ENCODE data around the gene HNF1B.
"Not testable (repeated sequence)": the region's sequence is repeated elsewhere in the genome, so short reads cannot be mapped to it uniquely, and the experiment has no call there.

HNF1B gene

DNA sequence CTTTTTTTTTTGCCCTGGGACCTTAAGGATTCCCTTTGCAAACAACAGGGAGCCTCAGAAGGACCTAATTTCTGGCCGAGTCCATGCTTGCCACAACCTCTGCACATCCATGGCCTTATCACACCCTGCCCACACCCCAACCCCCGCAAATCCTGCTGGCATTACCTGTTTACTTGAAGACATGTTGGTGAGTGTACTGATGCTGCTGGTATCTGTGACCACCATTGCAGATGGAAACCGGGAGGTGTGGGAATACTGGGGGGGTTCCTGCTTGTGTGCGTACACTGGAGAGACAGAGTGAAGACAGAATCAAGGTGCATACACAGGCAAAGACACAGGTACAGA is 46.0 kb downstream of the HNF1B start:
- DNase-seq: no peak

DNA sequence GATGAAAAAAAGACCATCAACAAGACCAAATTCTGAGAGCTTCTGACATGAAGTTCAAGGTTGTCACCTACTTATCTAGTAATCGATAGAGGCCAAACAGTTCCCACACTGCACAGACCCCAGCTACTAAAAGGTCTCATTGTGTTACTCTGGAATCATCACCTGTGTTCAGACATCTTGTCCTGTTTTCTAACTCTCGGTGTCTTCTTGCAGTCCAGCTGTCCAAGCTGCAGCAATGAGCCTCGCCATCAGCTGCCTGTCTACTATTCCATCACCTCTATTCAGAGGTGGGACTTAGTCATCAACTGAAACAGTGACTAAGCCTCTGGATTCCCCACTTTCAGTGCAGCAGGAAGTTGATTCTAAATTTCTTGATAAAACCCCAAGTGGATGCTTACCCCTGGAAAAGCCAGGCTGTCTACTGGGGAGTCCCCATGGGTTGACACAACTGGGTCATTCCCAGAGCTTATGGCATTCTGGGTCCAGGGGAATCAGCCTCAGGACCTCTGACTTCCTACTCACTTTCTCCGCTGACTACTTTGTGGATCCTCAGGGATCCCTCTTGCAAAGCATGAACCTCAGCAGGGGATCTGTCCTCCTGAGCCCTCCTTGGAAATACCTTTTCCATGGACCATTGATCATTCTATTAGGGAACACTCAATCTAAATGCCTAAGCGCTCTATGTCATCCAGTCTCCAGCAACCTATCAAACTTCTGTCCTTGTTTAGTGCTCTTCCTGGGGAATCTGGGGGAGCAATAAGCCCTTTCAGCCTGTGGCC is 46.5 kb downstream of the HNF1B start:
- no peak for DNase-seq

DNA sequence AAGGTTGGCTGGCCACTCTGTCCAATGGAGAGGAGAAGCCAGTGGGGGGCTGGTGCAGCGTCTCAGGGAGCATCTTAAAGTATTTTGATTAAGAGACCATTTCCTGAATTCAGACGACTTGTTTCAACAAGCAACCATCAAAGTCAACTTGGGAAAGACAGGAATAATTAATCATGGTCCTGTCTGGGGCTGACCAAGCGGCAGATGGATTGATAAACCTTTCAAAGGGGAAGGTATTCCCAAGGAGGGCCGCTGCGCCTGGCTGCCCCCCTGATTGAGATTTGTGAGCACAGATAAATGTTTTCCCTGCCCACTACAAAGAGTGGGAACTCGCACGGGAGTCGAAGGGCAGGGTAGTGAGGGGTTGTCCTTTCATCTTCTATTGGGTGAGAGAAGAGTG is 47.5 kb downstream of the HNF1B start:
- no peak for DNase-seq

DNA sequence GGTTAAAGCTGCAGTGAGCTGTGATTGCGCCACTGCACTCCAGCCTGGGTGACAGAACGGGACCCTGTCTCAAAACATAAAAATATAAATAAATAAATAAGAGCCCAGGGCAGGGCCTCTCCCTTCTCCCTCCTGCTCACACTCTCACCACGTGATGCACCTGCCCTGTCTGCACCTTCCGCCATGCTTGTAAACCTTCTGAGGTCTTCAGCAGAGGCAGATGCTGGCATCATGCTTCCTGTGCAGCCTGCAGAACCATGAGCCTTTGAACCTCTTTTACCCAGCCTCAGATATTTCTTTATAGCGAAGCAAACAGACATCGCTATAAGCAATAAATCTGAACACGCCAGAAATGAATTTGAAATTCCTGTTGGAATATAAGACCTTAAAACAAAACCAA is 48.5 kb downstream of the HNF1B start:
- DNase-seq: no peak

DNA sequence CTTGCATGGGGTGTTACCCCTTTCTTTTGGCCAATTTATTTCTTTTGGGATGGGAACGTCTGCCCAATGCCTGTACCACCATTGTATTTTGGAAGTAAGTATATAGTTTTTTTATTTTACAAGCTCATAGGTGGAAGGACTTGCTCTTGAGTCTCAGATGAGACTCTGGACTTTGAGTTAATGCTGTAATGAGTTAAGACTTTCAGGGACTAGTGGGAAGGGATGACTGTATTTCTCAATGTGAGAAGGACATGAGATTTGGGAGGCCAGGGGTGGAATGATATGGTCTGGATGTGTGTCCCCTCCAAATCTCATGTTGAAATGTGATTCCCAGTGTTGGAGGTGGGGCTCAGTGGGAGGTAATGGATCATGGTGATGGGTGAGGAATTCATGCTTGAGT is 49.1 kb downstream of the HNF1B start:
- DNase-seq: no peak

DNA sequence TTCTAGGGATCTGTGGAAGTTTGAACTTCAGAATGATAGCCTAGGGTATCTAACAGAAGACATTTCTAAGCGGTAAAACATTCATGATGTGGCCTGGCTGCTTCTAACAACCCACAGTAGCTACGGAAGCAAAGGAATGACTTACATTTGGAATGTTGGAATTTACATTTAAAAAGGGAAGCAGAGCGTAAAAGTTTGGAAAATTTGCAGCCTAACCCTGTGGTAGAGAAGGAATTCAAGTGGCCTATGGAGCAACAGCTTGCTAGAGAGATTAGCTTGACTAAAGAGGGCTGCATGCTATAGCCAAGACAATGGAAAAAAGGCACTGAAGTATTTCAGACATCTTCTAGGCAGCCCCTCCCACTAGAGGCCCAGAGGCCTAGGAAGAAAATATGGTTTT is 50.1 kb downstream of the HNF1B start:
- no peak for DNase-seq

DNA sequence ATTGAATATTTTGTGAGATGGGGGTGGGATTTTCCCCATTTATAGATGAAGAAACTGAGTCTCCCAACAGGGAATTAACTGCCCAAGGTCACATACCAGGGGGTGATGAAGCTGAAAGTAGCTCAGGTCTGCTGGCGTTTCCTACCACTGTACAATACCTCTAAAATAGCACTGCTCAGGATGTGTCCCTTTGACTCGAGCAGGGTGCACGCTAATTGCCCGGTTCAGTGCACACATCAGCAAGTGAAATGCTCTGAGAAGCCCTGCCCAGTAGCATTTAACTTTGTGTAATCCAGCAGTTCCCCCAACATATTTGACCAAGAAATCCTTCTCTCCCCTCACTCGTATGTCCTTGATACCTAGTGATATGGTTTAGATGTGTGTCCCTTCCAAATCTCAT is 51.5 kb downstream of the HNF1B start:
- no peak for DNase-seq

DNA sequence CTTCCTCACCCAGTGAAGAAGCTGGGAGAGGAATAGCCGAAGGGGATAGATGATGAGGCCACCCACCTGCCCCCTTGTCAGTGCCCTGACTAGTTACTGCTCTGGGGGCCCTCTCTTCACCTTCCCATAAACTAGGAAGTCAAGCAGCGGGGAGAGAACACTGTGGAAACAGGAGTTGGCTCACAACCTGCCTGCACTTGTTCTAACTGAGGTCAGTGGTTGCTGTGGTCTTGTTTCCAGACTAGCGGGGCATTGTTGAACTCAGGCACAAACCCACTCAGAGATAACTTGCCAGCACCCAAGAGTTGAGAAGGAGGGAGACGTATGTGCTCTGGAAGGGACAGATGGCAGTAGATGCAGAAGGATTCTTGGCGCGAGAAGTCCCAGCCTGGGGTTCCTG is 53.1 kb downstream of the HNF1B start:
- no peak for DNase-seq

DNA sequence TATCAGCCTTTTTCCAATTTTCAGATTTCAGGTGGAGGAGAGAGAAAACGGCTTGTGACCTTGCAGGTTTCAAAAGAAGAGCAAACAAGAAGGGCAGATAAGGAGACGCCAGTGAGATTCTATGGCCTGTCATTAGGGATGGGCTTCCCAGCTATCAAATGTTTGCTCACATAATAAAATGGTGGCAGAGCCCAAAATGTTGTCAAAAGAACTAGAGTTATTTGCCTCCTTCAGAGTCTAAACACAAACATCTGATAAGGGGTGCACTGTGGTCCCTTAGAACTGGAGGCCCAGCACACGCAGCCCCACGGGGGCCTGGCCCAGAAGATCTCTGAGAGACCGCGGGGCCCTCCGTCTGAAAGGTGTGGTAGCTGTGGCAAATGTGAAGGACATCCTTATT is 55.5 kb downstream of the HNF1B start:
- DNase-seq: no peak

DNA sequence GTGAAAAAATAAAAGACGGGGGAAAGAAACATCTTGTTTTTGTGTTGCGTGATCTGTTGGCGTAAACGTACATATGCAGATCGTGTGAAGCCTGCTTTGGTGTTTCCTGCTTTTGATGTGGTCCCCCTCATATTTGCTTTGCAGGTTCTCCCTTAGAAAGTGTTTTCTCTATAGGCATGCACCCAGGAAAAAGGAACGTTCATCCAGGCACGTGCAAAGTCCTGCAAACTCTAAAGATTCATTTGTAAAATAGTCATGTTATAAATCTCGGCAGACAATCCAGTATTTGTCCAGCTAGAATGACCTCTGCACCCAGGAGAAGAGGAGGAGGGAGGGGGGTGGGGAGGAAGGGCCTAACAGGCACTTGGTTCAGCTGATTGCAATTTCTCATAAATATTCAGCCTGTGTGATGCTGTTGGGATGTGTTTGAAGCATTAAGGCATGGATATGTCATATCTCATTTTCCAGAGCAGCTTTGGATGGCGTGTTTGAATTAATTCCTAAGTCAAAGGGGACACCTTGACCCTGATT is 61.3 kb downstream of the HNF1B start:
- no peak for DNase-seq

DNA sequence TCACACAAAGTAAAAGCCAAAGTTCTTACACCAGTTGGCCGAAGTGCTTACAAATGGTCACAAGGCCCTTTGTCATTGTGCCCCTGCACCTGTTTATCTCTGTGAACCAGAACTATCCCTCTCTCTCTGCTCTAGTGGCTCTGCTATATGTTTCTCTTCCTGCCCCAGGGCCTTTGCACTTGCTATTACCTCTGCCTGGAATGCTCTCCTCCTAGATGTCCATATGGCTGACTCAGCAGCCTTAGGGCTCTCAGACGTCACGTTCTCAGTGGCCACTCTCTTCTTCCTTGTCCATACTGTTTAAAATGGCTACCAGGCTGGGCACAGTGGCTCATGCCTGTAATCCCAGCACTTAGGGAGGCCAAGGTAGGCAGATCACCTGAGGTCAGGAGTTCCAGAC is 62.9 kb downstream of the HNF1B start:
- no peak for DNase-seq

DNA sequence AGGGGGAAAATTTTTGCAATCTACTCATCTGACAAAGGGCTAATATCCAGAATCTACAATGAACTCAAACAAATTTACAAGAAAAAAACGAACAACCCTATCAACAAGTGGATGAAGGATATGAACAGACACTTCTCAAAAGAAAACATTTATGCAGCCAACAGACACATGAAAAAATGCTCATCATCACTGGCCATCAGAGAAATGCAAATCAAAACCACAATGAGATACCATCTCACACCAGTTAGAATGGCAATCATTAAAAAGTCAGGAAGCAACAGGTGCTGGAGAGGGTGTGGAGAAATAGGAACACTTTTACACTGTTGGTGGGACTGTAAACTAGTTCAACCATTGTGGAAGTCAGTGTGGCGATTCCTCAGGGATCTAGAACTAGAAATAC is 64.9 kb downstream of the HNF1B start:
- DNase-seq: not testable (repeated sequence)

DNA sequence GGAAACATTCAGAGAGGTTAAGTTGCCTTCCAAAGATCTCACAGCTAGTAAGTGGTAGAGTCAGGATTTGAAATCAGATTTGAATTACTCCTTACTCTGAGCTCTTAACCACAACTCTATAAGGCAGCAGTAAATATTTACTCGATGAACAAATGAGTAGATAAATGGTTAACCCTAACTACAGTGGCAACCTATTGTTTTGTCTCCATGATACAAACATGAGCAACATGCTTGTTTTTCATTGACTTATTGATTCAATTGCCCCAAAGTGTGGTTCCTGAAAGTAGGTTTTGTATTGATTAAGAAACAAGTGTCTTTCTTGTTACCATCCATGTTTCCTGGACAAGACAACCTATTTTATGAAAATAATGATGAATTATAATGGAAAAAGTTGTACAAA is 66.8 kb downstream of the HNF1B start:
- DNase-seq: no peak

DNA sequence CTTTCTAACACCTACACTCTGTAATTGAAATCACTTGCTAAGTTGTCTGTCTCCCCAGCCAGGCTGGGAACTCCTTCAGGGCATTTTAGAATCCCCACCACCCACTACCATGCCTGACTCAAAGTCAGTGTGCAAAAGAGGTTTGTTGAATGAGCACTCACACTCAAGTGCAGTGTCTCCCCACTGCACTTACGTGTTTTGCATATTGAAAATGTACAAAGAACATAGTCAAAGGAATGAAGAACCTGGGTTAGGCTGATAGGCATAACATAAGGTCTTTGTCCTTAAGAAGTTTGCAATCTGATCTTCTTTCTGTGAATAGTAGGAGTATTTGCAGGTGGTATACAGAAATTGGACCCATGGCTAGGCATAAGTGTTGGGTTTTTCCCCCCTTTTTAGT is 67.8 kb downstream of the HNF1B start:
- DNase-seq: no peak

DNA sequence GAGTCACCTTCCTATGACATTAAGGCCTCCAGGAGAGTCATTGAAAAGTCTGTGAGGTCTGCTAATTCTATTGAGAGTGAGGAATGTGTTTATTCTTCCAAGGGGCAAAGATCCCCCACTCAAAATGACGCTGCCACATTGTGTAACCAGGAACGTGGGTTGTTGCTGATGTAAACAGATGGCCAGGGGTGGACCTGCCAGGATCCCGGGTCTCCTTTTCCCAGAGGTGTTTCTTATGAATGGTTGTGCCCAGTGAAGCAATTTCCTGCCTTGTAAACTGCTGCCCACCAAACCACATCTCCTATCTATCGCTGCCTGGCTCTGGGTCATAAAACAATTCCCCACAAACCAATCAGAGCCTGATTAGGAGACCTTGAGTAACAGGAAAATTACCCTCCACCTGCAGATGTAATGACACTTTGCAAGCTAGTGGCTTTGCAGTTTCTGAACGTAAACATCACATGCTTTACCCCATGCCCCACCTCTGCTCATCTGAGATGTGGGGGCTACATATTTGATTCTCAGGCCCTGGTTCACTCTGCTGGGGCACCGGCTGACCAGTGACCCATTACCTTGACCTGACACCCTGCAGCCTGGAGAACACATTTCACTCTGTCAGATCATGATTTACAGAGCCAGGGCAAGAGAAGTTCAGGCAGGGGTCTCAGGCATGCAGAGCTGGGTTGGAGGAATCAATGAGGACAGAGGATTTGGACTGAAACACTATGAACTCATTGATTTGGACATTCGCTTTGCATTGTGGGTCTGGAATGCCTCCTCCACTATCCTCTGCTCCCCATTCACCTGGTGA is 68.5 kb downstream of the HNF1B start:
- no peak for DNase-seq

DNA sequence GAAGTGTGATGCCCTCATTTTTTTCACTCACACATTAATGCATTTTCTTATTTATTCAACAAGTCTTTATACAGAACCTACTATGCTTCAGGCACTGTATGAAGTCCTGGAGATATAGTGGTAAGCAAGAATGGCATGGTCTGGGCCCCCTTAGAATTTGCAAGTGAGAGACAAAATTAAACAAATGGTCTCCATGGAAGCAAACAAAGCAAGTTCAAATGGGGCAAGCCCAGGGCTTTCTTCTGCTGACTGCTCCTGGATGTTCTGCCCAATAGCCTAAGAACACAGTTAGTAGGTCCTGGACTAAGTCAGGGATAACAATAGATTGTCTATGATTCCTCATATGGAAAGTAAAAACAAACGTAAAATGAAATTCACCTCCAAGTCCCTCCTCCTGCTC is 70.3 kb downstream of the HNF1B start:
- DNase-seq: no peak

DNA sequence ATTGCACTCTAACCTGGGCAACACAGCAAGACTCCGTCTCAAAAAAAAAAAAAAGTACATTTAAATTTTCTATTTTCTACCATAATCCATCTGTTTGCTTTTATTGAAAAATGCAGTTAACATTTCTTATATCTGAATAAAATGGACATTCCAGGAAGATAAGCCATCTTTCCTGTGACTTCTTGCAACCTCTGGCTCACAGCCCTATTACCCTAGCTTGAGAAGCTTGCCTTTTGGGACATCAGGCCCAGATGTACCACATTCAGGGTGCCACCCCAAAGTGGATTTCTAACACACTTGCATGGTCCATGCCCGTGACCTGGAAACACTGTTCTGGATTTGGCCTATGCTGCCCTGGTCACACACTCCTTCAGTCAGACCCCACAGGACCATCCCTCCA is 71.5 kb downstream of the HNF1B start:
- no peak for DNase-seq

DNA sequence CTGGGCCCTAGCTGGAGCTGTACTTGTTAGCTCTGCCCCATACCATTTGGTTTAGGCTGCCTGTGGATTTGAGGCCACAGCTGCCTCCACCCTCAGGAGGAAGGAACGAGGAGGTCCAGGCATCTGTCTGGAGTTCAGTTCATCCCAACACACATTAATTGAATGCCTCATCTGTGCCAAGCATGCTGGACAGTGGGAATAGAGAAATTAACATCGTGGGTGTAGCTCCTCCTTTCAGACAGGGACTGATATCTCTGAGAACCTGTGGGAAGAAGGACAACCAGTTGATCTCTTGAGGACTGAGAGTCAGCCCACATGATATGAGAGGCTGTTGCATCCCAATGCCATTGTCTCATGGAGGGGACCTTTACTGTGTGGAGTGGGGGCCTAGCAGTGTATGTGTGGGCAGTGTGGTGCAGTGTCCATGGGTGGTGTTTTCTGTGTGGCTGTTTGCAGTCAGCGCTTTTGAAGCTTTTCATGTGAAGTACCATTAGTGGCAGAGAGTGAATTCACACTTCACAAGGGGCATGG is 72.2 kb downstream of the HNF1B start:
- no peak for DNase-seq

DNA sequence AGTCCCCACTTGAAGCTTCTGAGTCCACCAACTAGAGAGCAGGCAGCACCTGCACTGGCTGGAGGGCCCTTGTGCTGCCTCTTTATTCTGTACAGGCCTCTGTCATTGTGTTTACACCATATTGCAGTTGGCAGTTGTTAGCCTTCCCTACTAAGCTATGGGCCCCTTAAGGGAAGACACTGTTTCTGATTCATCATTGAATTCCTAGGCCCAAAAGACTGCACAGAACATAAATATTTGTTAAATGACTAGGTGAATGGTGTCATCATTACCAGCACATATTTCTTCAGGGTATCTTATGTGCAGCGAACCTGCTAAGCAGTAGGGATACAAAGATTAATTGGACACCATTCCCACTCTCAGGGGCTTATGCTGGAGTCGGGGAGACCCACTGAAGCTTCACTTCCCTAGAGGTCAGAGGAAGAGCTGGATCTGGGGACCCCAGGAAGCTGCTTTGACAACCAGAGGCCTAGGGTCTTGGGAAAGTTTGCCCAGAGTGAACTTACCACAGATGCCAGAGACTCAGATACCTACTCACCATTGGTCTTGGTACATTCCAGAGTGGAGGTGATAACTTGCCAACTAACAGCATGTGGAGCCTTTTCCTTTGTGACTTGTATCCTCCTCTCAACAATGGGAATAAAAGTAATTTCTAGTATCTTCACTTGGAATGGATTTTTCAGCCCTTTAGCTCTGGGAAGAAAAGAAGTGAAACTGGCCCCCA is 72.9 kb downstream of the HNF1B start:
- DNase-seq: no peak

DNA sequence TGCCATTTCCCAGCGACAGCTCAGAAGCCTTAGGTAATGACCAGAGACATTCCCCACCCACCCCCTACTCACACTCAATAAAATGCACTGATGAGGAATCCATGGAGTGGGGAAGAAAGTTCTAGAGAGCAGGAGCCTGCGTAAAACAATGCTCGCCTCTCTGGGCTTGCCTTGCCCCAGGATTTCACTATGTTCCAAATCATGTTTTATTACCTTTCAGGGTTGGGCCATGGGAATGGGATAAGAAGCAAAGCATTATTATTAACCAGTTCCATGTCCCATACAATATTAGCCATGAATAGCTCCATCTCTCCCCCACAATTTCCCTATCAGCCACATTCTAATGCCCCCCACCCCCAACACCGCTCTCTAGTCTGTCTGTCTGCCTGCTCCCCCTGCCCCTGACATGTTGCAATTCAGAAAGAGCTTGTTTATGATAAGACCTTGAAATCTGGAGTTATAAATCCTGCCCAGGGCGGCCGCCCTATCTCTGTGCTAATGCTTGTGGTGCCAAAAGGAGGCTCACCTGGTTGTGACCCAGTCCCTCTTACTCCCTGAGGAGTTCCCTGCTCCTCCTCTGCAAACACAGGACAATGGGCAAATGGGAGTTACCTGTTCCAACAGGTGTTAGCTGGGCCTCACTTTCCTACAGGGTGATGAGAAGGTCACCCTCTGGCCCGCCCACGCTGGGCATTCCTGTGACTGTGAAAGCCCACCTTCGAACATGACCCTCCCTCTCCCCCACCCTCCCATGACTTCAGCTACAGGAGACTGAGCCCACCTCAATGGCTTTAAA is 73.6 kb downstream of the HNF1B start:
- DNase-seq: no peak

DNA sequence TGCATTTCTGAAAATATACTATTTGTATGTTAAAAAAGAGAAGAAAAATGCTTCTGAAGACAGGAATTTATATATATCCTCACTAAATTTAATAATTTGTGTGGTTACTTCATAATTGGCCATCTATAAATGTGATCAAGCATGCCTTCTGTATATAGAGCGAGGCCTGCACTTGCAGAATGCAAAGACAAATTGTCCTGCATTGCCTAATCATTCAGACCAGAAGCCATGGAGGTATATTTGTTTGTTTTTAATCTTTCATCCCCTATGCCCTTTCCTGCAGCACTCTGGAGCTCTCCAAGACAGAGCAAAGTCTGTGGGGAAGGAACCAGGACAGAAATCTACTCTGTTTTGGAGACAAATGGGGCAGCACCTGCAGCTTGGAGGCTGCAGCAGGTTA is 77.8 kb downstream of the HNF1B start:
- DNase-seq: no peak

DNA sequence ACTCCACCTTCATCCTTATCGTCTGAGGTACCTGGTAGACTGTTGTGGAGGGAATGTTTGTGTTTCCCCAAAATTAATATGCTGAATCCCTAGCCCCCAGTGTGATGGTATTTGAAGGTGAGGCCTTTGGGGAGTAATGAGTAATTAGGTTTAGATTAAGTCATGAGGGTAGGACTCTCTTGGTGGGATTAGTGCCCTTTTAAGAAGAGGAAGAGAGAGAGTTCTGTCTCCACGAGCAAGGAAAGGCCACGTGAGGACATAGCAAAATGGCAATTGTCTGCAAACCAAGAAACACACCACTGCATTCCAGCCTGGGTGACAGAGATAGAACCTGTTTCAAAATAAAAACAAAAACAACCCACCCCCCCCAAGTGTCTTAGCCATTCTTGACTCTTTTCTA is 80.6 kb downstream of the HNF1B start:
- no peak for DNase-seq

DNA sequence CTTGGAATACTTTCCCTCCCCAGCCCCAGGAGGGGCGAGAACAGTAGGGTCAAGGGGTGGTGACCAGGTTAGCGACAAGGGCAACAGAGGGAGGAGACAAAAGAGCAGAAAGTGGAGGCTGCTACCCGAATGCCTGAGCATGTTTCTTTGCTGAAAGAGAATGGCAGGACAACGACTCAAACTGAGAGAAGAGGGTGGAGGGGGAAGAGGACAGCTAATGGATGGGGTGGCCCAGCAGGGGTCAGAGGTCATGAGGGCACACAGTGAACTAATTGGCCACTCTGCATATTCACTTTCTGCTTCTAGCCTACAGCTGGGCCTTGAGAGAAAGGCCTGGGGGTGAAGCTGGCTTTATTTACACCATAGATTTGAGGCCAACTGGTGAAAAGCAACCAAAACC is 82.5 kb downstream of the HNF1B start:
- no peak for DNase-seq

All from activated CD8-positive, alpha-beta memory T cell treated with anti-CD3 and anti-CD28 coated beads for 24 hours (primary cell).